ENCODE data around the gene PRIMA1.

Gene PRIMA1

GRCh38 chr14:93712838-93713724, 75.2 kb downstream of the PRIMA1 start:
- peak; percentile 2 for DNase-seq (ENCODE audit: low read depth)
- TF ChIP-seq, protein P1, sequence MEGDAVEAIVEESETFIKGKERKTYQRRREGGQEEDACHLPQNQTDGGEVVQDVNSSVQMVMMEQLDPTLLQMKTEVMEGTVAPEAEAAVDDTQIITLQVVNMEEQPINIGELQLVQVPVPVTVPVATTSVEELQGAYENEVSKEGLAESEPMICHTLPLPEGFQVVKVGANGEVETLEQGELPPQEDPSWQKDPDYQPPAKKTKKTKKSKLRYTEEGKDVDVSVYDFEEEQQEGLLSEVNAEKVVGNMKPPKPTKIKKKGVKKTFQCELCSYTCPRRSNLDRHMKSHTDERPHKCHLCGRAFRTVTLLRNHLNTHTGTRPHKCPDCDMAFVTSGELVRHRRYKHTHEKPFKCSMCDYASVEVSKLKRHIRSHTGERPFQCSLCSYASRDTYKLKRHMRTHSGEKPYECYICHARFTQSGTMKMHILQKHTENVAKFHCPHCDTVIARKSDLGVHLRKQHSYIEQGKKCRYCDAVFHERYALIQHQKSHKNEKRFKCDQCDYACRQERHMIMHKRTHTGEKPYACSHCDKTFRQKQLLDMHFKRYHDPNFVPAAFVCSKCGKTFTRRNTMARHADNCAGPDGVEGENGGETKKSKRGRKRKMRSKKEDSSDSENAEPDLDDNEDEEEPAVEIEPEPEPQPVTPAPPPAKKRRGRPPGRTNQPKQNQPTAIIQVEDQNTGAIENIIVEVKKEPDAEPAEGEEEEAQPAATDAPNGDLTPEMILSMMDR (conservative IDR thresholded peaks at IDR 0.05; ENCODE audit: low read length), result no peak
- no peak overlapping the region for H3K4me3 ChIP-seq (ENCODE audit: low read length)

- DNase-seq (ENCODE audit: low read depth), result no peak
- TF ChIP-seq, protein P1 (conservative IDR thresholded peaks at IDR 0.05; ENCODE audit: low read length), result no peak
- no peak overlapping the region for H3K4me3 ChIP-seq (ENCODE audit: low read length)
These were observed 76.0 kb downstream of the PRIMA1 start for GRCh38 chr14:93712079-93712837.

DNA sequence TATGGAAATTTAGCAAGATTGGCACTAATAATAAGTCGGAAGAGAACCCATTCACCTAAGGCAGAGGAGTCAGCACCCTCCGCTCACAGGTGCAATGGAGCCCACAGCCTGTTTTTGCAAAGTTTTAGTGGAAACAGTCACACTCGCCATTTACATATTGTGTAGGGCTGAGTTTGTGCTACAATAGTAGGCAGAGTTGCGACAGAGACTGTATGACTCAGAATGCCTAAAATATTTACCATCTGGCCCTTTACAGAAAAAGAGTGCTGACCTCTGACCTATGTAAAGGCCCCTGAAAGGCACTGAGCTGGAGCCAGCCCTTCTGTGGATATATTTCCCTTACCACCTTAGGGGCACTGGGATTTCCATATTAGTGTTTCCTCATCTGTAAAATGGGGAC, 79.0 kb downstream of the PRIMA1 start:
- no peak overlapping the region for H3K4me3 ChIP-seq (ENCODE audit: low read length)
- DNase-seq (ENCODE audit: low read depth), result no peak
- TF ChIP-seq, protein P1 (conservative IDR thresholded peaks at IDR 0.05; ENCODE audit: low read length), result no peak

- DNase-seq (ENCODE audit: low read depth), result no peak
- no peak overlapping the region for H3K4me3 ChIP-seq (ENCODE audit: low read length)
- TF ChIP-seq, protein P1 (conservative IDR thresholded peaks at IDR 0.05; ENCODE audit: low read length), result no peak
These were observed 79.5 kb downstream of the PRIMA1 start for GRCh38 chr14:93708800-93709199.

- DNase-seq (ENCODE audit: low read depth), result no peak
- TF ChIP-seq, protein P1 (conservative IDR thresholded peaks at IDR 0.05; ENCODE audit: low read length), result no peak
- no peak overlapping the region for H3K4me3 ChIP-seq (ENCODE audit: low read length)
These were observed 80.0 kb downstream of the PRIMA1 start for GRCh38 chr14:93708311-93708734.

DNA sequence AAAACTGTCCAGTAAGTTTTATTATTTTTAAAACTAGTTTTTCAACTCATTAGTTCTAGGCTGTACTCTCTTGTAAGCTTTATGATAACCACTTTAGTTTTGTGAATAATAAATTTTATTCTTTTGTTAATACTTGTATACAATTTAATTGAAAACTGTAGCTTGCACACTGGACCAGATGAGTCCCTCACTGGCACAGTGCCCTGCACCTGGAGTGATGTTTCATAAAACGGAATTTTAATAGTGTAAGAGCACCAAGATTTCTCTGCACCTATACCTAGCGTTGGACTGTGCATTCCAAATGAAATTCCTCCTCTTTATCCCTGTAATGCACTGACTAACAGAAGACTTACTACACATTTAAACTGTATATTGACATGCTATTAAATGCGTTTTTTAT, 80.8 kb downstream of the PRIMA1 start:
- DNase-seq (ENCODE audit: low read depth), result no peak
- H3K4me3 ChIP-seq (ENCODE audit: low read length), result no peak overlapping the region
- TF ChIP-seq, protein P1 (conservative IDR thresholded peaks at IDR 0.05; ENCODE audit: low read length), result no peak
